Fibroblast of skin of scalp (primary cell): Measurements from ENCODE around the gene GGTLC2.

Experiments
- DNase-seq: peaks from one replicate; pipeline ENCODE4 v3.0.0-alpha.2; 2013

Gene GGTLC2

GRCh38 chr22:22691716-22692701 is 47.6 kb downstream of the GGTLC2 start:
- no peak for DNase-seq

- DNase-seq = no peak
These were observed 48.5 kb downstream of the GGTLC2 start for GRCh38 chr22:22692707-22693530.

GRCh38 chr22:22693531-22693884 is 49.1 kb downstream of the GGTLC2 start:
- no peak for DNase-seq

GRCh38 chr22:22694106-22694505 is 49.7 kb downstream of the GGTLC2 start:
- no peak for DNase-seq

GRCh38 chr22:22696104-22696503 is 51.7 kb downstream of the GGTLC2 start:
- no peak for DNase-seq
